Panc1 (cell line): Measurements from ENCODE around the gene LRATD1. TPM values are rescaled to one million over a fixed set of nuclear protein-coding genes. Genes with fewer than 3 reads are reported as not detected.
"Not testable (repeated sequence)": the region's sequence is repeated elsewhere in the genome, so short reads cannot be mapped to it uniquely, and the experiment has no call there.

Experiments
- ATAC-seq: fragments of 200-7000 bp; cut with Tn5 transposase; 2 replicates; pipeline ENCODE4 v1.9.1; 2020; ENCODE audit warnings: mild to moderate bottlenecking, moderate library complexity
- BruUV-seq: library from RNA; stranded (reverse); fragments of 400-500 nt; replicated peaks from 2 replicates; lab custom pipeline; 2021; lab: Mats Ljungman, UMichigan
- CTCF ChIA-PET: fragments of 300-600 bp; sonication (Branson Sonifier 250); formaldehyde crosslinking; loops from one replicate; lab custom pipeline; 2022; ENCODE audit warnings: antibody characterized with exemption; lab: Charles Lee
- POLR2A ChIA-PET: fragments of 300-600 bp; sonication (Branson Sonifier 250); formaldehyde crosslinking; loops from one replicate; lab custom pipeline; 2022; ENCODE audit warnings: antibody characterized with exemption; lab: Charles Lee
- DNase-seq: peaks from one replicate; pipeline ENCODE4 v3.0.0-alpha.2; 2010; ENCODE audit warnings: low read depth, low spot score
- H3K27ac ChIP-seq: 2 replicates; pipeline ENCODE4 v1.5.1; 2011; ENCODE audit warnings: mild to moderate bottlenecking, low read length, inconsistent platforms
- H3K27me3 ChIP-seq: fragments of 200-500 bp; sonication (Bioruptor generic); 2 replicates; pipeline ENCODE4 v1.6.0; 2014; ENCODE audit warnings: low read length, inconsistent platforms; ENCODE audit not compliant: control insufficient read depth, insufficient read depth
- H3K36me3 ChIP-seq: fragments of 200-500 bp; sonication (Bioruptor generic); 2 replicates; pipeline ENCODE4 v1.5.1; 2014; ENCODE audit warnings: inconsistent platforms, mild to moderate bottlenecking, low read length, moderate library complexity; ENCODE audit not compliant: control insufficient read depth, insufficient read depth
- H3K4me1 ChIP-seq: 2 replicates; pipeline ENCODE4 v1.5.1; 2011; ENCODE audit warnings: inconsistent platforms, mild to moderate bottlenecking, low read length, moderate library complexity; ENCODE audit not compliant: control insufficient read depth, insufficient read depth
- H3K4me3 ChIP-seq, 2 experiments: 2 replicates each; pipeline ENCODE4 v1.5.1; 2011 to 2012; ENCODE audit warnings: low read depth in 2 of 2, low read length in 2 of 2, mild to moderate bottlenecking in 2 of 2, inconsistent platforms in 1 of 2, moderate library complexity in 1 of 2
- H3K9me3 ChIP-seq: fragments of 200-500 bp; sonication (Bioruptor generic); 2 replicates; pipeline ENCODE4 v1.5.1; 2014; ENCODE audit warnings: low read depth, mild to moderate bottlenecking, inconsistent platforms, low read length, moderate library complexity; ENCODE audit not compliant: control insufficient read depth, insufficient read depth
- POLR2AphosphoS5 ChIP-seq: IDR thresholded peaks from 2 replicates; pipeline ENCODE4 v1.6.1; 2012; ENCODE audit warnings: mild to moderate bottlenecking, low read depth, low read length, moderate library complexity
- SIN3A ChIP-seq: IDR thresholded peaks from 2 replicates; pipeline ENCODE4 v1.6.1; 2012; ENCODE audit warnings: low read depth, mild to moderate bottlenecking, low read length, moderate library complexity, borderline replicate concordance; ENCODE audit not compliant: insufficient read depth
- TCF7L2 ChIP-seq: IDR thresholded peaks from 2 replicates; pipeline ENCODE4 v1.6.1; 2011; ENCODE audit warnings: mild to moderate bottlenecking, low read depth, low read length, inconsistent platforms
- in situ Hi-C: cut with HindIII; loops from 2 replicates; pipeline ENCODE4 v1.10.0; 2016; ENCODE audit warnings: low sequenced_read_pairs, low pct_unique_long_range_greater_than_20kb
- intact Hi-C: fragments of 100-400 bp; cut with micrococcal nuclease; formaldehyde crosslinking; loops from one replicate; pipeline ENCODE4 v1.10.0; 2022; ENCODE audit not compliant: unreplicated experiment
- total RNA-seq: library from RNA; stranded (reverse); gene quantifications from one replicate; pipeline ENCODE4 v1.2.1, GENCODE V29; 2021; ENCODE audit not compliant: unreplicated experiment
- TF ChIP-seq, protein P1 (sequence below), 2 experiments: IDR thresholded peaks; 2 replicates each; pipeline ENCODE4 v1.6.1; 2011 to 2012; ENCODE audit warnings: low read depth in 2 of 2, control low read depth in 1 of 2, low read length in 1 of 2, mild to moderate bottlenecking in 1 of 2, moderate library complexity in 1 of 2; ENCODE audit not compliant: insufficient read depth in 1 of 2
- TF ChIP-seq, protein P2 (sequence below): fragments of 450-650 bp; IDR thresholded peaks from 2 replicates; pipeline ENCODE4 v1.5.1; 2017; ENCODE audit warnings: mild to moderate bottlenecking

LRATD1 gene
- total RNA-seq, 1 experiment from 2014 or later = 0.05 TPM

DNA sequence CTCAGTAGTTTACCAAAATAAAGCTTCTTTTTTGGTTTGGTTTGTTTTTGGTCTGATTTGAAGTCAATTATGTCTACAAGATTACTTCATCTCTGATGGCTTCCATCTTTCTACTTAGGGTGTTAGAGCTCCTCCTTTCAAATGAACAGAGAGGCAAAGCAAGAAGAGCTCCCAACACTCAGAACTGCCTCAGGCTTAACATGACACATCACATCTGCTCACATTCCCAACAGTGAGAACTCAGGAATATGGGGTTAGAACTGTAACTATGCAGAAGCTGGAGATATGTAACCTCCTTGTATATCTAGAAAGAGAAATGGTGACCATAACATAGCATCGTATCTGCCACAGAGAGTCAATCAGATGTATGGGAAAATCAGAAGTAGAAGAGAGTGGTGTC lies 11.4 kb upstream of the LRATD1 start:
- intact Hi-C loops (no loop called here), in situ Hi-C loops (no loop called here)
- TF ChIP-seq SIN3A = no peak
- TF ChIP-seq, protein P1, sequence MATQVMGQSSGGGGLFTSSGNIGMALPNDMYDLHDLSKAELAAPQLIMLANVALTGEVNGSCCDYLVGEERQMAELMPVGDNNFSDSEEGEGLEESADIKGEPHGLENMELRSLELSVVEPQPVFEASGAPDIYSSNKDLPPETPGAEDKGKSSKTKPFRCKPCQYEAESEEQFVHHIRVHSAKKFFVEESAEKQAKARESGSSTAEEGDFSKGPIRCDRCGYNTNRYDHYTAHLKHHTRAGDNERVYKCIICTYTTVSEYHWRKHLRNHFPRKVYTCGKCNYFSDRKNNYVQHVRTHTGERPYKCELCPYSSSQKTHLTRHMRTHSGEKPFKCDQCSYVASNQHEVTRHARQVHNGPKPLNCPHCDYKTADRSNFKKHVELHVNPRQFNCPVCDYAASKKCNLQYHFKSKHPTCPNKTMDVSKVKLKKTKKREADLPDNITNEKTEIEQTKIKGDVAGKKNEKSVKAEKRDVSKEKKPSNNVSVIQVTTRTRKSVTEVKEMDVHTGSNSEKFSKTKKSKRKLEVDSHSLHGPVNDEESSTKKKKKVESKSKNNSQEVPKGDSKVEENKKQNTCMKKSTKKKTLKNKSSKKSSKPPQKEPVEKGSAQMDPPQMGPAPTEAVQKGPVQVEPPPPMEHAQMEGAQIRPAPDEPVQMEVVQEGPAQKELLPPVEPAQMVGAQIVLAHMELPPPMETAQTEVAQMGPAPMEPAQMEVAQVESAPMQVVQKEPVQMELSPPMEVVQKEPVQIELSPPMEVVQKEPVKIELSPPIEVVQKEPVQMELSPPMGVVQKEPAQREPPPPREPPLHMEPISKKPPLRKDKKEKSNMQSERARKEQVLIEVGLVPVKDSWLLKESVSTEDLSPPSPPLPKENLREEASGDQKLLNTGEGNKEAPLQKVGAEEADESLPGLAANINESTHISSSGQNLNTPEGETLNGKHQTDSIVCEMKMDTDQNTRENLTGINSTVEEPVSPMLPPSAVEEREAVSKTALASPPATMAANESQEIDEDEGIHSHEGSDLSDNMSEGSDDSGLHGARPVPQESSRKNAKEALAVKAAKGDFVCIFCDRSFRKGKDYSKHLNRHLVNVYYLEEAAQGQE (IDR thresholded peaks at IDR 0.05; ENCODE audit: insufficient read depth in 1 of 2, low read depth in 2 of 2, low read length in 1 of 2) = no peak
- DNase-seq (no peak), ATAC-seq (no peak)
- H3K27me3 ChIP-seq = no peaks in the 10 kb centered on the region; the same call in 1 of the 2 replicates
- H3K36me3 ChIP-seq = no peaks in the 10 kb centered on the region
- BruUV-seq = no TSS peak
- no peaks in the 10 kb centered on the region for H3K4me1 ChIP-seq
- no peaks in the 10 kb centered on the region for H3K9me3 ChIP-seq
- CTCF ChIA-PET = no interaction called here
- POLR2A ChIA-PET = no interaction called here
- H3K27ac ChIP-seq = no peak overlapping the region
- no peak overlapping the region for H3K4me3 ChIP-seq

DNA sequence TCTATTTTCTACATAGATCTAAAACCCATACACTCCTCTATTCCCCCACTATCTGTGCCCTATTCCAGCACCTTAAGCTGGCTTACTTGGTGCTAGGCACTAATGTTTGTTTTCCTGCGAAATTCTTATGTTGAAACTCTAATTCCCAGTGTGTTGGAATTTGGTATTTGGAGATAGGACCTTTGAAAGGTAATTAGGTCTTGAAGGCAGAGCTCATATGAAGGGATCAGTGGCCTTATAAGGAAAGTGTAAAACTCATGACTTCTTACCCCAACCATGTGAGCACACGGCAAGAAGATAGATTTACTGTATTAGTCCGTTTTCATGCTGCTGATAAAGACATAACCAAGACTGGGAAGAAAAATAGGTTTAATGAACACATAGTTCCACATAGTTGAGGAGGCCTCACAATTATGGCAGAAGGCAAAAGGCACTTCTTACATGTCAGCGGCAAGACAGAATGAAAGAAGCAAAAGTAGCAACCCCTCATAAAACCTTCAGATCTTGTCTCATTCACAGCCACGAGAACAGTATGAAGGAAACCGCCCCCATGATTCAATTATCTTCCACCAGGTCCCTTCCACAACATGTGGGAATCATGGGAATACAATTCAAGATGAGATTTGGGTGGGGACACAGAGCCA lies 10.5 kb upstream of the LRATD1 start:
- DNase-seq = no peak
- no peak overlapping the region for H3K4me3 ChIP-seq
- CTCF ChIA-PET = no interaction called here
- intact Hi-C loops = no loop called here
- H3K36me3 ChIP-seq = no peaks in the 10 kb centered on the region
- TF ChIP-seq SIN3A (no peak), TCF7L2 (no peak), POLR2AphosphoS5 (no peak)
- TF ChIP-seq, protein P2, sequence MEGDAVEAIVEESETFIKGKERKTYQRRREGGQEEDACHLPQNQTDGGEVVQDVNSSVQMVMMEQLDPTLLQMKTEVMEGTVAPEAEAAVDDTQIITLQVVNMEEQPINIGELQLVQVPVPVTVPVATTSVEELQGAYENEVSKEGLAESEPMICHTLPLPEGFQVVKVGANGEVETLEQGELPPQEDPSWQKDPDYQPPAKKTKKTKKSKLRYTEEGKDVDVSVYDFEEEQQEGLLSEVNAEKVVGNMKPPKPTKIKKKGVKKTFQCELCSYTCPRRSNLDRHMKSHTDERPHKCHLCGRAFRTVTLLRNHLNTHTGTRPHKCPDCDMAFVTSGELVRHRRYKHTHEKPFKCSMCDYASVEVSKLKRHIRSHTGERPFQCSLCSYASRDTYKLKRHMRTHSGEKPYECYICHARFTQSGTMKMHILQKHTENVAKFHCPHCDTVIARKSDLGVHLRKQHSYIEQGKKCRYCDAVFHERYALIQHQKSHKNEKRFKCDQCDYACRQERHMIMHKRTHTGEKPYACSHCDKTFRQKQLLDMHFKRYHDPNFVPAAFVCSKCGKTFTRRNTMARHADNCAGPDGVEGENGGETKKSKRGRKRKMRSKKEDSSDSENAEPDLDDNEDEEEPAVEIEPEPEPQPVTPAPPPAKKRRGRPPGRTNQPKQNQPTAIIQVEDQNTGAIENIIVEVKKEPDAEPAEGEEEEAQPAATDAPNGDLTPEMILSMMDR = no peak
- TF ChIP-seq, protein P1 (IDR thresholded peaks at IDR 0.05; ENCODE audit: insufficient read depth in 1 of 2, low read depth in 2 of 2, low read length in 1 of 2) = no peak
- no peak overlapping the region for H3K27ac ChIP-seq
- POLR2A ChIA-PET = no interaction called here
- H3K4me1 ChIP-seq = no peaks in the 10 kb centered on the region
- H3K27me3 ChIP-seq = no peaks in the 10 kb centered on the region; the same call in 1 of the 2 replicates
- BruUV-seq = no TSS peak
- no peaks in the 10 kb centered on the region for H3K9me3 ChIP-seq
- in situ Hi-C loops = no loop called here
- ATAC-seq = no peak

DNA sequence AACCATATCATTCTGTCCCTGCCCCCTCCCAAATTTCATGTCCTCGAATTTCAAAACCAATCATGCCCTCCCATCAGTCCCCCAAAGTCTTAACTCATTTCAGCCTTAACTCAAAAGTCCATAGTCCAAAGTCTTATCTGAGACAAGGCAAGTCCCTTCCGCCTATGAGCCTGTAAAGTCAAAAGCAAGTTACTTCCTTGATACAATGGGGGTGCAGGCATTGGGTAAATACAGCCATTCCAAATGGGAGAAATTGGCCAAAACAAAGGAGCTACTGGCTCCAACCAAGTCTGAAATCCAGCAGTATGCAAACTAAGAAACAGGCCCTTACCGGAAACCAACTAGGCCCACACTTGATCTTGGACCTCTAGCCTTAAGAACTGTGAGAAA lies 10.0 kb upstream of the LRATD1 start:
- H3K27ac ChIP-seq, H3K36me3 ChIP-seq, ATAC-seq, H3K4me1 ChIP-seq, in situ Hi-C loops, BruUV-seq, POLR2A ChIA-PET, H3K4me3 ChIP-seq, intact Hi-C loops, DNase-seq, H3K27me3 ChIP-seq, H3K9me3 ChIP-seq: not testable (repeated sequence)
- CTCF ChIA-PET = interaction anchor here (0.6 kb wide), 1 partner anchor 775 kb away, joined by 3 read pairs; no protein-coding TSS in a partner anchor
